Left lung (tissue), 10 donors: ENCODE data around the gene SPPL2B. TPM values are rescaled to one million over a fixed set of nuclear protein-coding genes. Genes with fewer than 3 reads are reported as not detected.
"Not testable (repeated sequence)": the region's sequence is repeated elsewhere in the genome, so short reads cannot be mapped to it uniquely, and the experiment has no call there.

Experiments
- ATAC-seq: fragments of 200-7000 bp; cut with Tn5 transposase; one replicate; pipeline ENCODE4 v1.9.1; 2020; ENCODE audit warnings: moderate library complexity
- DNase-seq, 4 donors: peaks; one replicate each; pipeline ENCODE4 v3.0.0-alpha.2; 2013 to 2020
- H3K27ac ChIP-seq, 2 donors: fragments of 200-600 bp; sonication (generic) in 1 of 2; one replicate each; pipeline versions ENCODE4 v1.5.0 to v1.8.0; 2020 to 2021
- H3K27me3 ChIP-seq, 2 donors: fragments of 200-600 bp; sonication (generic) in 1 of 2; one replicate each; pipeline versions ENCODE4 v1.5.0 to v1.8.0; 2020 to 2021
- H3K36me3 ChIP-seq, 2 donors: fragments of 200-600 bp; sonication (generic) in 1 of 2; one replicate each; pipeline versions ENCODE4 v1.5.0 to v1.8.0; 2020 to 2021
- H3K4me1 ChIP-seq, 2 donors: fragments of 200-600 bp; one replicate each; pipeline ENCODE4 v1.8.0; 2021
- H3K4me3 ChIP-seq, 2 donors: fragments of 200-600 bp; sonication (generic) in 1 of 2; one replicate each; pipeline versions ENCODE4 v1.5.0 to v1.8.0; 2020 to 2021; ENCODE audit warnings: mild to moderate bottlenecking in 1 of 2
- H3K9me3 ChIP-seq, 2 donors: fragments of 200-600 bp; sonication (generic) in 1 of 2; one replicate each; pipeline versions ENCODE4 v1.5.0 to v1.8.0; 2020 to 2021
- intact Hi-C, 2 donors: fragments of 100-400 bp; cut with DNase I; formaldehyde crosslinking; loops; one replicate each; pipeline versions ENCODE4 v1.11.2 to v1.14.2; 2022
- polyA plus RNA-seq, 6 donors: library from polyadenylated mRNA; unstranded; fragments of 120-200 nt; gene quantifications; one replicate each; pipeline ENCODE4 v1.2.1, GENCODE V29; 2013; ENCODE audit not compliant: insufficient read length in 6 of 6
- total RNA-seq, 2 donors: library from RNA; stranded (reverse); fragmentation: NEBNext Ultra II Directional; extraction: Animal tissue kit (Norgen Biotek cat#: 25700); gene quantifications; one replicate each; pipeline ENCODE4 v1.2.1, GENCODE V29; 2021
- TF ChIP-seq, protein P1 (sequence below), 2 donors: fragments of 200-600 bp; sonication (generic) in 1 of 2; IDR thresholded peaks; one replicate each; pipeline versions ENCODE4 v1.5.0 to v1.8.0; 2021; ENCODE audit warnings: antibody characterized with exemption in 2 of 2
- donor health status: DM: no; HTN: yes; CAD: no.
- donor health status: DM: no; HTN: no; CAD: no.

Gene SPPL2B
- total and polyA plus RNA-seq, 8 donors = 47.5 to 106 (median 69.7) TPM

DNA sequence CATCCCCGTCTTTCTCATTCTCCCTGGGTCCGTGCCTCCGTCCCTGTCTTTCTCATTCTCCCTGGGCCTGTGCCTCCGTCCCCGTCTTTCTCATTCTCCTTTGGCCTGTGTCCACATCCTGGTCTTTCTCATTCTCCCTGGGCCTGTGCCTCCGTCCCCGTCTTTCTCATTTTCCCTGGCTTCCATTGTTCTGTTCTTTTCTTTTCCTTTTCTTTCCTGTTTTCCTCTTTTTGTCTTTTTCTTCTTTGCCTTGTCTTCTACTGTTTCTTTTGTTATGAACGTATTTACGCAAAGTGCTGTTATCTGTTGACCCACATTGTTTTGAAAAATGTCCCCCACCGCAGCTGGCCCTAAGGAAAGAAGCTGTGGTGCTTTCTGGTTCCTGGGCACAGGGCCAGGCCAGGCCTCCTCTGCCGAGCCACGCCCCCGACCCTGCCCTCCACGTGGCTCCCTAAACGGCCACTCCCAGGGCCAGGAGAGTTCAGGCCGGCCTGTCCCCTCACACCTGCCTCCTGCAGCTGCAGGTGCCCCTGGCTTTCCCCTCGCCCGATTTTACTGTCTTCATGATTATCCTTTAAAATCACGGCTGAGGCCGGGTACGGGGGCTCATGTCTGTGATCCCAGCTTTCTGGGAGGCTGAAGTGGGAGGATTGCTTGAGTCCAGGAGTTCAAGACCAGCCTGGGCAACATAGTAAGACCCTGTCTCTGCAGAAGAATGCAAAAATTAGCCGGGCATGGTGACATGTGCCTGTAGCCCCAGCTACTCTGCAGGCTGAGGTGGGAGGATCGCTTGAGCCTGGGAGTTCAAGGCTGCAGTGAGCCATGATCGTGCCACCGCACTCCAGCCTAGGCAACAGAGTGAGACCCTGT, 17.5 kb downstream of the SPPL2B start:
- DNase-seq (peak in 1 of 4 donors; percentile 80), ATAC-seq (peak; percentile 76)
- intact Hi-C loops = no loop called here
- Histone ChIP-seq H3K27ac (no peak overlapping the region), H3K36me3 (peaks cover 0 to 42% of the 10 kb centered on the region in 2 donors), H3K9me3 (no peaks in the 10 kb centered on the region), H3K4me3 (no peak overlapping the region), H3K27me3 (no peaks in the 10 kb centered on the region), H3K4me1 (no peaks in the 10 kb centered on the region)
- TF ChIP-seq, protein P1, sequence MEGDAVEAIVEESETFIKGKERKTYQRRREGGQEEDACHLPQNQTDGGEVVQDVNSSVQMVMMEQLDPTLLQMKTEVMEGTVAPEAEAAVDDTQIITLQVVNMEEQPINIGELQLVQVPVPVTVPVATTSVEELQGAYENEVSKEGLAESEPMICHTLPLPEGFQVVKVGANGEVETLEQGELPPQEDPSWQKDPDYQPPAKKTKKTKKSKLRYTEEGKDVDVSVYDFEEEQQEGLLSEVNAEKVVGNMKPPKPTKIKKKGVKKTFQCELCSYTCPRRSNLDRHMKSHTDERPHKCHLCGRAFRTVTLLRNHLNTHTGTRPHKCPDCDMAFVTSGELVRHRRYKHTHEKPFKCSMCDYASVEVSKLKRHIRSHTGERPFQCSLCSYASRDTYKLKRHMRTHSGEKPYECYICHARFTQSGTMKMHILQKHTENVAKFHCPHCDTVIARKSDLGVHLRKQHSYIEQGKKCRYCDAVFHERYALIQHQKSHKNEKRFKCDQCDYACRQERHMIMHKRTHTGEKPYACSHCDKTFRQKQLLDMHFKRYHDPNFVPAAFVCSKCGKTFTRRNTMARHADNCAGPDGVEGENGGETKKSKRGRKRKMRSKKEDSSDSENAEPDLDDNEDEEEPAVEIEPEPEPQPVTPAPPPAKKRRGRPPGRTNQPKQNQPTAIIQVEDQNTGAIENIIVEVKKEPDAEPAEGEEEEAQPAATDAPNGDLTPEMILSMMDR (IDR thresholded peaks at IDR 0.05) = no peak

- H3K36me3 ChIP-seq = peaks cover 0 to 47% of the 10 kb centered on the region in 2 donors
- H3K9me3 ChIP-seq, H3K4me3 ChIP-seq, H3K27me3 ChIP-seq, H3K27ac ChIP-seq, DNase-seq, intact Hi-C loops, ATAC-seq, H3K4me1 ChIP-seq: not testable (repeated sequence)
Observed at GRCh38 chr19:2349818-2350217, 21.3 kb downstream of the SPPL2B start.

DNA sequence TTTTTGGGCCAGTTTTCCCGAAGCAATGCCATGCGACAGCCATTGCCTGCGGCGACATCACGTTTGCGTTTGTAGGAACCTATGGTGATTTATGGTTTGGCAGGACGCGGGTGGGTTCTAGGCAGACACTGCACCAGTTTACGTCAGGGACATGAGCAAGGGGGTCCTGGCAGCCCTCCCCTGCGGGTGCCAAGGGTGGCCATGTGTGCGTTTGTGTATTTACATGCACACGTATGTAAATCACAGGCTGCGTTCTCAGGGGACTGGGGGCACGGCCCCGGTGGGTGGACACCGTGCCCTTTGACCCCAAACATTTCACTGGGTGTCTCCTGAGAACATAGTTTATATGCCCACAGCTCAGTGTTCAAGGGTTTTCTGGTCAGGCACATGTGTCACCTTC, 22.2 kb downstream of the SPPL2B start:
- H3K4me3 ChIP-seq = no peak overlapping the region
- intact Hi-C loops = no loop called here
- no peaks in the 10 kb centered on the region for H3K9me3 ChIP-seq
- TF ChIP-seq, protein P1 (IDR thresholded peaks at IDR 0.05) = no peak
- H3K27ac ChIP-seq = no peak overlapping the region
- DNase-seq = no peak
- no peak for ATAC-seq
- no peaks in the 10 kb centered on the region for H3K27me3 ChIP-seq
- no peaks in the 10 kb centered on the region for H3K4me1 ChIP-seq
- peaks cover 0 to 44% of the 10 kb centered on the region in 2 donors for H3K36me3 ChIP-seq

- DNase-seq (no peak), ATAC-seq (no peak)
- H3K4me3 ChIP-seq = no peak overlapping the region
- H3K36me3 ChIP-seq = peaks cover 0 to 39% of the 10 kb centered on the region in 2 donors
- H3K27me3 ChIP-seq = no peaks in the 10 kb centered on the region
- TF ChIP-seq, protein P1 (IDR thresholded peaks at IDR 0.05) = no peak
- H3K9me3 ChIP-seq = no peaks in the 10 kb centered on the region
- H3K27ac ChIP-seq = no peak overlapping the region
- intact Hi-C loops = no loop called here
- no peaks in the 10 kb centered on the region for H3K4me1 ChIP-seq
Observed at GRCh38 chr19:2351591-2351990, 23.1 kb downstream of the SPPL2B start.

DNA sequence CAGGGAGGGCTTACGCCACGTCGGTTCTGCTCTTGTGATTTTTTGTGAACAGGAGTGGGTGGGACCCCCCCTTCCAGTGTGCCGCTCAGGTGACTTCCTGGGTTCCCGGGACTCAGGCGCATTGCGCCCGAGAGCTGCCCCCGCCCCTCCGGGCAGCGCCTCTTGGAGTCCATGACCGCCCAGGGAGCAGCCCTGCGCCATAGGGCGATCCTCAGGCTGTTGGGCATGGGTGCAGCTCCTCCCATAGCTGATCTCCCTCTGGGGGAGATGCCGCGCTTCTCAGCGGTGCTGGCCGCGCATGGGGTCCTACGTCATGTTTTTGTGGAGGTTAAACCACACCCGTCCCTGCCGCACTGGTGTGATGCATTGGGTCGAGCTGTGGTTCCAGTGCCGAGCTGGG, 23.6 kb downstream of the SPPL2B start:
- Histone ChIP-seq H3K36me3 (peaks cover 0 to 36% of the 10 kb centered on the region in 2 donors), H3K4me3 (no peak overlapping the region), H3K27ac (no peak overlapping the region), H3K9me3 (no peaks in the 10 kb centered on the region), H3K4me1 (no peaks in the 10 kb centered on the region), H3K27me3 (no peaks in the 10 kb centered on the region)
- intact Hi-C loops = no loop called here
- TF ChIP-seq, protein P1 (IDR thresholded peaks at IDR 0.05) = no peak
- no peak for ATAC-seq
- no peak for DNase-seq
